GM12874 (cell line): ENCODE measurements around the gene F5.

Source experiments
- CTCF ChIP-seq: IDR thresholded peaks from 2 replicates; pipeline ENCODE4 v1.5.1; 2011; ENCODE audit warnings: low read depth, mild to moderate bottlenecking, control low read depth, low read length, moderate library complexity; ENCODE audit not compliant: insufficient read depth

F5 gene

DNA sequence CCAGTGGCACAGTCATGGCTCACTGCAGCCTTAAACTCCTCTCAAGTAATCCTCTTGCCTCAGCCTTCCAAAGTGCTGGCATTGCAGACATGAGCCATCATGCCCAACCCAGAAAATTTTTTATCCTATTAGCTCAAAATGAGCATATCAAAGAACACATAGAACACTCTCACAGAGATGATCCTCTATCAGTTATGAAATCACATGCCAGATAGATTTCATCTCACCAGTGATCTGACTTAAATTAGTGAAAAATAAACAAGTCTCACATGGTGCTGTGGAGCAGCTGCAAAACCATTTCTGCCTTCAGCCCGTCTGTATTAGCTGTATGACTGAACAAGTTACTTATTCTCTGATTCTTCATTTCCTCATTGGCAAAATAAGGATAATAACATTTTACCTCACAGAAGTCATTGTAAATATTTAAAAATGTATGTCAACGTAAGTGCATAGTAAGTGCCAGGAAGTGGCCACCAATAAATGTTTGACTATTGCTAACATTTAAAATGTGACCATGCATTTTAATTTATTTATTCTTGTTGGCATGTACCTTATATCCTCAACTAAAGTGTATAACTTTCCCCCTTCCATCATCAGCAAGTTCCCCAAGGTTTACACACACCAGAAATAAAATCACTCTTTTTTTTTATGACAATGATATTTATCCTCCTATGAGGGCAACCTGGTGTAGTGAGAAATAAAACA is 71.6 kb downstream of the F5 start:
- TF ChIP-seq CTCF = no peak

- no peak for TF ChIP-seq CTCF
These were observed 73.1 kb downstream of the F5 start for GRCh38 chr1:169513208-169513607.

- no peak for TF ChIP-seq CTCF
These were observed 74.8 kb downstream of the F5 start for GRCh38 chr1:169511316-169512005.

- no peak for TF ChIP-seq CTCF
These were observed 76.2 kb downstream of the F5 start for GRCh38 chr1:169510060-169510459.

- no peak for TF ChIP-seq CTCF
These were observed 76.9 kb downstream of the F5 start for GRCh38 chr1:169509354-169509753.

DNA sequence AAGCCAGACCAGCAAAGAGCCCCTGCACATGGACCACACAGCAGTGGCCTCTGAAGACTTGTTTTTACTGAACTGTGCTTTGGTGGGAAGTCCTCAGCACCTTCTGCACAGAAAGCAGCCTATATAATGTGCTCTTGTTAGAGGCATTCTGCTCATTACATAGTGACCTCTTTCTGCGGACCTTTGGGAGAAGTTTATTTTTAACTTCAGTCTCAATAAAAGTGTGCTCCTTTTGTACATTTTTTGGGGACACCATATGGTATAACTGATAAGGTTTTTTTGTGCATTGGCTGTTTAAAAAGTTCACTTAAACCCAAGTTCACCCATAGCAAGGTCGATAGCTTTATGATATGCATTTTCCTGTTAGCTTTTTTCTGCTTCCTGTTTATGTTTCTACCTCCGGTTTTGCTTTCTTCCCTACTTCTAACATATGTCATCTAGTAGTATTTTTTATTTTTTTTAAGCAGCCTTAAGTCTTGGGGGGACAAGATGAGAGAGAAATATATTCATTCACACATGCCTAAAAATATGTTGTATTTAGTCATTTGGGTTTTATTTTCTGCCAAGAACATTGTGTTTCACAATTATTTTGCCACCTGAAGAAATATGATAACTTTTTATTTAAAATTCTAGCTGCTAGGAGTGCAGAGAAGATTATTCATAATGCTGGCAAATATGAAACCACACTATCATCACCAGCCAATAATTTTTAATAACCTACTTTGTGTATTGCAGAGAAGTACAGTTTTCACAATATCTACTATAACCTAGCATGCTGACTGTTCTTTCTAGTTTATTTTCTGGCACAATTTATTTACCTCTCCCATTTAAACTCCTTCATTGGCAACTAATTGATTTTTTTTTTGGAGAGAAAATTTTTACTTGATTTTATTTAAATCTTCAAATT is 77.6 kb downstream of the F5 start:
- TF ChIP-seq CTCF = no peak

- no peak for TF ChIP-seq CTCF
These were observed 78.9 kb downstream of the F5 start for GRCh38 chr1:169507413-169507812.
